GM12878 (cell line): Measurements from ENCODE around the gene SLC2A4. TPM values are rescaled to one million over a fixed set of nuclear protein-coding genes. Genes with fewer than 3 reads are reported as not detected.

Source experiments
- ATAC-seq: fragments of 200-7000 bp; cut with Tn5 transposase; 3 replicates; pipeline ENCODE4 v1.9.1; 2020; ENCODE audit warnings: mild to moderate bottlenecking, moderate library complexity
- BruUV-seq: library from RNA; stranded (reverse); fragments of 400-500 nt; replicated peaks from 2 replicates; lab custom pipeline; 2021; lab: Mats Ljungman, UMichigan
- CTCF ChIA-PET: fragments of 300-600 bp; sonication (Branson Sonifier 250); formaldehyde crosslinking; extraction: SDS; loops from one replicate; lab custom pipeline; 2021; ENCODE audit warnings: inconsistent platforms; lab: Yijun Ruan, JAX
- POLR2A ChIA-PET: fragments of 350-600 bp; formaldehyde crosslinking; extraction: SDS; loops from one replicate; lab custom pipeline; 2021; ENCODE audit warnings: inconsistent platforms; lab: Charles Lee
- RAD21 ChIA-PET: fragments of 300-600 bp; sonication (Branson Sonifier 250); formaldehyde crosslinking; loops from one replicate; lab custom pipeline; 2023; ENCODE audit warnings: antibody characterized with exemption; ENCODE audit not compliant: unreplicated experiment; lab: Charles Lee
- SMC1A ChIA-PET: fragments of 300-600 bp; sonication (Branson Sonifier 250); formaldehyde crosslinking; loops from one replicate; lab custom pipeline; 2023; ENCODE audit not compliant: unreplicated experiment, uncharacterized antibody; lab: Charles Lee
- DNase-seq: peaks from one replicate; pipeline ENCODE4 v3.0.0-alpha.2; 2011; ENCODE audit warnings: low read depth, low spot score
- FAIRE-seq: peaks from 3 replicates; lab custom pipeline; 2011; peaks lifted over from hg19 to GRCh38; lab: Jason Lieb, UNC
- H2AFZ ChIP-seq: 2 replicates; pipeline ENCODE4 v1.6.0; 2011; ENCODE audit warnings: low read depth, low read length, control low read depth; ENCODE audit not compliant: control insufficient read depth
- H3K27ac ChIP-seq: 2 replicates; pipeline ENCODE4 v1.5.1; 2011; ENCODE audit warnings: control low read depth; ENCODE audit not compliant: control insufficient read depth, insufficient read depth
- H3K27me3 ChIP-seq, 2 experiments: replicated peaks in 1 of 2; 2 replicates each; pipeline versions ENCODE4 v1.6.0 to v1.6.1; 2011; ENCODE audit warnings: low read length in 1 of 2; ENCODE audit not compliant: control insufficient read depth in 2 of 2, insufficient read depth in 2 of 2
- H3K36me3 ChIP-seq, 2 experiments: 2 replicates each; pipeline ENCODE4 v1.5.1; 2011; ENCODE audit warnings: low read length in 1 of 2; ENCODE audit not compliant: control insufficient read depth in 2 of 2, insufficient read depth in 2 of 2
- H3K4me1 ChIP-seq: 2 replicates; pipeline ENCODE4 v1.6.1; 2011; ENCODE audit warnings: mild to moderate bottlenecking, low read length, moderate library complexity, mixed read lengths; ENCODE audit not compliant: control insufficient read depth, insufficient read depth
- H3K4me2 ChIP-seq: 2 replicates; pipeline ENCODE4 v1.6.0; 2011; ENCODE audit warnings: control low read depth; ENCODE audit not compliant: control insufficient read depth, insufficient read depth
- H3K4me3 ChIP-seq: fragments of 200-600 bp; sonication (generic); 2 replicates; pipeline ENCODE4 v1.5.1; 2016
- H3K79me2 ChIP-seq: 2 replicates; pipeline ENCODE4 v1.6.0; 2011; ENCODE audit warnings: low read length; ENCODE audit not compliant: control insufficient read depth, insufficient read depth
- H3K9ac ChIP-seq: 2 replicates; pipeline ENCODE4 v1.8.0; 2011; ENCODE audit warnings: low read length, control low read depth, mixed read lengths; ENCODE audit not compliant: control insufficient read depth, insufficient read depth
- H3K9me3 ChIP-seq: replicated peaks from 3 replicates; pipeline ENCODE4 v1.5.1; 2011; ENCODE audit warnings: mild to moderate bottlenecking, low read length; ENCODE audit not compliant: control insufficient read depth, insufficient read depth
- H4K20me1 ChIP-seq: 2 replicates; pipeline ENCODE4 v1.6.0; 2011; ENCODE audit not compliant: control insufficient read depth, insufficient read depth
- ATF7 ChIP-seq: fragments of 450-650 bp; IDR thresholded peaks from 2 replicates; pipeline ENCODE4 v1.6.1; 2016; ENCODE audit warnings: low read depth, mild to moderate bottlenecking
- CBFB ChIP-seq: IDR thresholded peaks from 2 replicates; pipeline ENCODE4 v1.6.1; 2016; ENCODE audit warnings: antibody characterized with exemption, low read depth
- CREM ChIP-seq: IDR thresholded peaks from 2 replicates; pipeline ENCODE4 v1.6.1; 2014; ENCODE audit warnings: antibody characterized with exemption, low read depth
- EGR1 ChIP-seq, 2 experiments: IDR thresholded peaks; 1 replicate in 1 of 2; 2 replicates in 1 of 2; pipeline ENCODE4 v1.6.1; 2011 to 2012; ENCODE audit warnings: low read depth in 2 of 2, low read length in 2 of 2, borderline replicate concordance in 1 of 2, mild to moderate bottlenecking in 1 of 2, moderate library complexity in 1 of 2
- ETV6 ChIP-seq, 2 experiments: fragments of 450-650 bp in 1 of 2; IDR thresholded peaks in 1 of 2; conservative IDR thresholded peaks in 1 of 2; 2 replicates each; pipeline ENCODE4 v1.6.1; 2014; ENCODE audit warnings: antibody characterized with exemption in 1 of 2, borderline replicate concordance in 1 of 2, low read depth in 1 of 2, mild to moderate bottlenecking in 1 of 2, moderate library complexity in 1 of 2
- FOS ChIP-seq: IDR thresholded peaks from 3 replicates; pipeline ENCODE4 v1.6.1; 2011; ENCODE audit warnings: borderline replicate concordance; ENCODE audit not compliant: insufficient read length; ENCODE audit errors: extremely low read depth
- HCFC1 ChIP-seq: fragments of 150-350 bp; IDR thresholded peaks from 2 replicates; pipeline ENCODE4 v1.6.1; 2014; ENCODE audit warnings: low read length
- MXI1 ChIP-seq: fragments of 150-350 bp; IDR thresholded peaks from 2 replicates; pipeline ENCODE4 v1.6.1; 2011; ENCODE audit warnings: low read depth, mild to moderate bottlenecking, inconsistent platforms, low read length, improper control_type of control experiment
- PKNOX1 ChIP-seq: fragments of 450-650 bp; IDR thresholded peaks from 2 replicates; pipeline ENCODE4 v1.6.1; 2016; ENCODE audit warnings: mild to moderate bottlenecking
- POLR2AphosphoS2 ChIP-seq: IDR thresholded peaks from 2 replicates; pipeline ENCODE4 v1.6.1; 2011; ENCODE audit warnings: low read depth, mild to moderate bottlenecking, low read length, improper control_type of control experiment, moderate library complexity
- SRF ChIP-seq, 2 experiments: IDR thresholded peaks; 2 replicates each; pipeline ENCODE4 v1.6.1; 2011; ENCODE audit warnings: low read depth in 2 of 2, low read length in 2 of 2, mild to moderate bottlenecking in 1 of 2, moderate library complexity in 1 of 2
- TBL1XR1 ChIP-seq: IDR thresholded peaks from 2 replicates; pipeline ENCODE4 v1.6.1; 2012; ENCODE audit warnings: low read depth, low read length, improper control_type of control experiment
- ZNF274 ChIP-seq: IDR thresholded peaks from one replicate; pipeline ENCODE4 v1.8.0; 2011; ENCODE audit not compliant: insufficient read length, insufficient read depth
- WGBS: methylation state at CpG from one replicate; pipeline ENCODE4 v1.1.6; 2016; ENCODE audit warnings: low lambda C conversion rate; ENCODE audit not compliant: insufficient replicate concordance, insufficient coverage; ENCODE audit errors: missing lambda C conversion rate; 5-methylcytosine and 5-hydroxymethylcytosine counted together
- in situ Hi-C: fragments of 300-500 bp; cut with MboI; formaldehyde crosslinking; loops from 9 replicates; pipeline ENCODE4 v1.14.3; 2018; ENCODE audit warnings: mixed read lengths
- intact Hi-C: fragments of 100-400 bp; cut with micrococcal nuclease; formaldehyde crosslinking; loops from one replicate; pipeline ENCODE4 v1.14.2; 2022; ENCODE audit not compliant: unreplicated experiment
- polyA plus RNA-seq, 11 experiments: library from polyadenylated mRNA; depleted of rRNA in 4 of 11; unstranded in 6 of 11; stranded (reverse) in 5 of 11; fragments of >200 nt; fragmentation: Nextera tagmentation in 4 of 11; fragmentation: Illumina TruSeq in 1 of 11; extraction: Ambion mirVana in 4 of 11; extraction: Trizol in 1 of 11; gene quantifications; 1 replicate in 1 of 11; 2 replicates in 10 of 11; pipeline versions ENCODE4 v1.2.1 to v1.2.3, GENCODE V29; 2011 to 2016; ENCODE audit warnings: inconsistent platforms in 2 of 11, missing spikeins in 2 of 11, low read depth in 1 of 11
- total RNA-seq, 4 experiments: library from RNA; depleted of rRNA in 3 of 4; stranded (reverse); fragments of >200 nt in 3 of 4; fragmentation: Illumina TruSeq in 1 of 4; extraction: Trizol in 1 of 4; gene quantifications; 2 replicates each; pipeline versions ENCODE4 v1.2.1 to v1.2.3, GENCODE V29; 2013 to 2021
- TF ChIP-seq, protein P1 (sequence below): IDR thresholded peaks from 2 replicates; pipeline ENCODE4 v1.6.1; 2011; ENCODE audit warnings: low read depth, mild to moderate bottlenecking, low read length, moderate library complexity, borderline replicate concordance; ENCODE audit errors: extremely low read depth

The SLC2A4 gene
- total and polyA plus RNA-seq, 10 of the 15 experiments (the other 5 are each of a cell fraction or from before 2014, with no cell fraction given): 0.03 to 0.23 (median 0.04) TPM; not detected in 4

GRCh38 chr17:7283471-7284216 lies 2.1 kb downstream of the SLC2A4 start:
- ChIA-PET SMC1A (interaction anchor here (1.7 kb wide), 1 partner anchor 13 kb away, joined by 10 read pairs; no protein-coding TSS in a partner anchor), RAD21 (no interaction called here), POLR2A (interaction anchor here (1.0 kb wide), 1 partner anchor 63 kb away, joined by 3 read pairs; no protein-coding TSS in a partner anchor), CTCF (interaction anchor here (0.9 to 10.3 kb wide), 3 partner anchors 14 to 238 kb away, joined by 3 to 102 read pairs (median 6); no protein-coding TSS in a partner anchor)
- no peak overlapping the region for H3K4me2 ChIP-seq
- in situ Hi-C loops: no loop called here
- no peak for ATAC-seq
- no peak overlapping the region for H3K4me3 ChIP-seq
- H3K36me3 ChIP-seq: no peaks in the 10 kb centered on the region
- no peak overlapping the region for H3K27ac ChIP-seq
- H4K20me1 ChIP-seq: no peaks in the 10 kb centered on the region; the same call in none of the 2 replicates
- H2AFZ ChIP-seq: no peak overlapping the region
- H3K27me3 ChIP-seq: peaks cover 0 to 1% of the 10 kb centered on the region in 2 experiments; a peak in 2 of 4 replicates
- peaks cover 8% of the 10 kb centered on the region for H3K4me1 ChIP-seq
- H3K79me2 ChIP-seq: no peaks in the 10 kb centered on the region
- no peak for FAIRE-seq
- no TSS peak for BruUV-seq
- H3K9me3 ChIP-seq: no peaks in the 10 kb centered on the region
- no peak for DNase-seq
- H3K9ac ChIP-seq: no peak overlapping the region
- WGBS: 47% methylated on average over 18 of the region's 18 CpGs
- TF ChIP-seq CREM (no peak), CBFB (no peak), ATF7 (no peak), ETV6 (conservative IDR thresholded peaks at IDR 0.05 in 1 of 2, IDR thresholded peaks at IDR 0.05 in 1 of 2; ENCODE audit: borderline replicate concordance in 1 of 2, low read depth in 1 of 2) (no peak), SRF (IDR thresholded peaks at IDR 0.05; ENCODE audit: low read depth in 2 of 2, low read length in 2 of 2) (no peak), POLR2AphosphoS2 (no peak), EGR1 (IDR thresholded peaks at IDR 0.05; ENCODE audit: borderline replicate concordance in 1 of 2, low read depth in 2 of 2, low read length in 2 of 2) (no peak), MXI1 (no peak), FOS (no peak), HCFC1 (no peak), TBL1XR1 (no peak), ZNF274 (no peak), PKNOX1 (no peak)
- TF ChIP-seq, protein P1, sequence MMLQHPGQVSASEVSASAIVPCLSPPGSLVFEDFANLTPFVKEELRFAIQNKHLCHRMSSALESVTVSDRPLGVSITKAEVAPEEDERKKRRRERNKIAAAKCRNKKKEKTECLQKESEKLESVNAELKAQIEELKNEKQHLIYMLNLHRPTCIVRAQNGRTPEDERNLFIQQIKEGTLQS: no peak
- TF ChIP-seq, all 136 proteins: peak for 0
- intact Hi-C loops: no loop called here
